Measurements from ENCODE around the gene KAT8. TPM values are rescaled to one million over a fixed set of nuclear protein-coding genes. Genes with fewer than 3 reads are reported as not detected.
A peak's percentile ranks its signal among the peaks of the same experiment; 100 is the strongest.

The KAT8 gene
- total and polyA plus RNA-seq, 10 of the 15 experiments (the other 5 are each of a cell fraction or from before 2014, with no cell fraction given), result 5.5 to 55.8 (median 39.6) TPM

DNA sequence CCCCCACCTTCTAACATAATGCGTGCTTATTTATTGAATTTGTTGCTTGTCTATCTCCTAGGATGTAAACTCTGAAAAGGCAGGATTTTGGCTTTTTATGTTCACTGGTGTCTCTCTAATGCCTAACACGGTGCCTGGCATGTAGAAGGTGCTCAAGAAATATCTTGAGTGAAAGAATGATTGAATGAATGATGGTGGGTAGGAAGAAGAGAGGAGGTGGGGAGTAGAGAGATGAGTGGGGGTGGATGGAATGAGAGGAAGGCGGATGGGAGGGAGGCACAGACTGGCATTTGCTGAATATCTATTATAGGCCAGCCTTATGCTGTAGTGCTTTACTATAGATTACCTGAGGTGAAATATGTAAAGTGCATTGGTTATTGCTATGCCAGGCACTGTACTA is 30.1 kb downstream of the KAT8 start:
- ChIA-PET POLR2A (no interaction called here), CTCF (no interaction called here), RAD21 (ENCODE audit: unreplicated experiment) (no interaction called here), SMC1A (ENCODE audit: uncharacterized antibody, unreplicated experiment) (no interaction called here)
- WGBS (ENCODE audit: insufficient coverage, insufficient replicate concordance, low lambda C conversion rate, missing lambda C conversion rate), result 16% methylated on average over 3 of the region's 3 CpGs
- no peaks in the 10 kb centered on the region for H3K79me2 ChIP-seq (ENCODE audit: control insufficient read depth, insufficient read depth, low read length)
- peaks cover 3% of the 10 kb centered on the region; the same call in 1 of the 2 replicates for H4K20me1 ChIP-seq (ENCODE audit: control insufficient read depth, insufficient read depth)
- H3K4me1 ChIP-seq (ENCODE audit: control insufficient read depth, insufficient read depth, low read length), result peaks cover 3% of the 10 kb centered on the region; the same call in 1 of the 2 replicates
- no TSS peak for BruUV-seq (replicated peaks)
- in situ Hi-C loops (cut with MboI) (loop anchor here (10.0 kb wide), 1 partner anchor 727 kb away; the partner anchor contains the start of gene ZNF267), intact Hi-C loops (cut with micrococcal nuclease; ENCODE audit: unreplicated experiment) (no loop called here)
- no peaks in the 10 kb centered on the region for H3K9me3 ChIP-seq (replicated peaks; ENCODE audit: control insufficient read depth, insufficient read depth, low read length)
- TF ChIP-seq ZZZ3 (IDR thresholded peaks at IDR 0.05; ENCODE audit: control insufficient read depth, insufficient read length, low read depth), result no peak
- no peak overlapping the region for H2AFZ ChIP-seq (ENCODE audit: control insufficient read depth, low read depth, low read length)
- H3K4me3 ChIP-seq, result no peak overlapping the region
- no peaks in the 10 kb centered on the region for H3K27me3 ChIP-seq (replicated peaks in 1 of 2; ENCODE audit: control insufficient read depth in 2 of 2, insufficient read depth in 2 of 2, low read length in 1 of 2)
- FAIRE-seq, result no peak
- no peaks in the 10 kb centered on the region for H3K36me3 ChIP-seq (ENCODE audit: control insufficient read depth in 2 of 2, insufficient read depth in 2 of 2, low read length in 1 of 2)
- ATAC-seq, result no peak
- no peak overlapping the region for H3K9ac ChIP-seq (ENCODE audit: control insufficient read depth, insufficient read depth, low read length)
- DNase-seq (ENCODE audit: low read depth, low spot score), result no peak
- no peak overlapping the region for H3K4me2 ChIP-seq (ENCODE audit: control insufficient read depth, insufficient read depth)
- H3K27ac ChIP-seq (ENCODE audit: control insufficient read depth, insufficient read depth), result no peak overlapping the region

- no peaks in the 10 kb centered on the region for H3K36me3 ChIP-seq (ENCODE audit: control insufficient read depth in 2 of 2, insufficient read depth in 2 of 2, low read length in 1 of 2)
- TF ChIP-seq MLLT1 (IDR thresholded peaks at IDR 0.05), result no peak
- TF ChIP-seq PAX5 (IDR thresholded peaks at IDR 0.05; ENCODE audit: borderline replicate concordance, low read depth, low read length), result no peak
- TF ChIP-seq, protein P1, sequence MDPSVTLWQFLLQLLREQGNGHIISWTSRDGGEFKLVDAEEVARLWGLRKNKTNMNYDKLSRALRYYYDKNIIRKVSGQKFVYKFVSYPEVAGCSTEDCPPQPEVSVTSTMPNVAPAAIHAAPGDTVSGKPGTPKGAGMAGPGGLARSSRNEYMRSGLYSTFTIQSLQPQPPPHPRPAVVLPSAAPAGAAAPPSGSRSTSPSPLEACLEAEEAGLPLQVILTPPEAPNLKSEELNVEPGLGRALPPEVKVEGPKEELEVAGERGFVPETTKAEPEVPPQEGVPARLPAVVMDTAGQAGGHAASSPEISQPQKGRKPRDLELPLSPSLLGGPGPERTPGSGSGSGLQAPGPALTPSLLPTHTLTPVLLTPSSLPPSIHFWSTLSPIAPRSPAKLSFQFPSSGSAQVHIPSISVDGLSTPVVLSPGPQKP (IDR thresholded peaks at IDR 0.05; ENCODE audit: low read depth, low read length), result no peak
- TF ChIP-seq, protein P2, sequence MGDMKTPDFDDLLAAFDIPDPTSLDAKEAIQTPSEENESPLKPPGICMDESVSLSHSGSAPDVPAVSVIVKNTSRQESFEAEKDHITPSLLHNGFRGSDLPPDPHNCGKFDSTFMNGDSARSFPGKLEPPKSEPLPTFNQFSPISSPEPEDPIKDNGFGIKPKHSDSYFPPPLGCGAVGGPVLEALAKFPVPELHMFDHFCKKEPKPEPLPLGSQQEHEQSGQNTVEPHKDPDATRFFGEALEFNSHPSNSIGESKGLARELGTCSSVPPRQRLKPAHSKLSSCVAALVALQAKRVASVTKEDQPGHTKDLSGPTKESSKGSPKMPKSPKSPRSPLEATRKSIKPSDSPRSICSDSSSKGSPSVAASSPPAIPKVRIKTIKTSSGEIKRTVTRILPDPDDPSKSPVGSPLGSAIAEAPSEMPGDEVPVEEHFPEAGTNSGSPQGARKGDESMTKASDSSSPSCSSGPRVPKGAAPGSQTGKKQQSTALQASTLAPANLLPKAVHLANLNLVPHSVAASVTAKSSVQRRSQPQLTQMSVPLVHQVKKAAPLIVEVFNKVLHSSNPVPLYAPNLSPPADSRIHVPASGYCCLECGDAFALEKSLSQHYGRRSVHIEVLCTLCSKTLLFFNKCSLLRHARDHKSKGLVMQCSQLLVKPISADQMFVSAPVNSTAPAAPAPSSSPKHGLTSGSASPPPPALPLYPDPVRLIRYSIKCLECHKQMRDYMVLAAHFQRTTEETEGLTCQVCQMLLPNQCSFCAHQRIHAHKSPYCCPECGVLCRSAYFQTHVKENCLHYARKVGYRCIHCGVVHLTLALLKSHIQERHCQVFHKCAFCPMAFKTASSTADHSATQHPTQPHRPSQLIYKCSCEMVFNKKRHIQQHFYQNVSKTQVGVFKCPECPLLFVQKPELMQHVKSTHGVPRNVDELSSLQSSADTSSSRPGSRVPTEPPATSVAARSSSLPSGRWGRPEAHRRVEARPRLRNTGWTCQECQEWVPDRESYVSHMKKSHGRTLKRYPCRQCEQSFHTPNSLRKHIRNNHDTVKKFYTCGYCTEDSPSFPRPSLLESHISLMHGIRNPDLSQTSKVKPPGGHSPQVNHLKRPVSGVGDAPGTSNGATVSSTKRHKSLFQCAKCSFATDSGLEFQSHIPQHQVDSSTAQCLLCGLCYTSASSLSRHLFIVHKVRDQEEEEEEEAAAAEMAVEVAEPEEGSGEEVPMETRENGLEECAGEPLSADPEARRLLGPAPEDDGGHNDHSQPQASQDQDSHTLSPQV (IDR thresholded peaks at IDR 0.05), result no peak
- no peak for TF ChIP-seq NFYB (IDR thresholded peaks at IDR 0.05; ENCODE audit: insufficient read depth, low read depth, low read length)
- TF ChIP-seq WRNIP1 (IDR thresholded peaks at IDR 0.05; ENCODE audit: borderline replicate concordance, low read depth, low read length), result no peak
- no peak for TF ChIP-seq NFXL1 (IDR thresholded peaks at IDR 0.05; ENCODE audit: borderline replicate concordance)
- TF ChIP-seq HCFC1 (IDR thresholded peaks at IDR 0.05; ENCODE audit: low read length), result no peak
- no peak for TF ChIP-seq TARDBP (IDR thresholded peaks at IDR 0.05; ENCODE audit: borderline replicate concordance)
- TF ChIP-seq HDAC6 (IDR thresholded peaks at IDR 0.05; ENCODE audit: unreplicated experiment), result no peak
Measured at GRCh38 chr16:31148281-31148728, 30.8 kb downstream of the KAT8 start.

More at GRCh38 chr16:31148281-31148728, 30.8 kb downstream of the KAT8 start:
- H3K4me3 ChIP-seq, result no peak overlapping the region
- H3K27me3 ChIP-seq (replicated peaks in 1 of 2; ENCODE audit: control insufficient read depth in 2 of 2, insufficient read depth in 2 of 2, low read length in 1 of 2), result no peaks in the 10 kb centered on the region
- no peak overlapping the region for H3K4me2 ChIP-seq (ENCODE audit: control insufficient read depth, insufficient read depth)
- no peaks in the 10 kb centered on the region for H3K79me2 ChIP-seq (ENCODE audit: control insufficient read depth, insufficient read depth, low read length)
- WGBS (ENCODE audit: insufficient coverage, insufficient replicate concordance, low lambda C conversion rate, missing lambda C conversion rate), result 58% methylated on average over 27 of the region's 40 CpGs
- no TSS peak for BruUV-seq (replicated peaks)
- intact Hi-C loops (cut with micrococcal nuclease; ENCODE audit: unreplicated experiment) (no loop called here), in situ Hi-C loops (cut with MboI) (loop anchor here (10.0 kb wide), 1 partner anchor 726 kb away; the partner anchor contains the start of gene ZNF267)
- ChIA-PET POLR2A (no interaction called here), CTCF (no interaction called here), RAD21 (ENCODE audit: unreplicated experiment) (no interaction called here), SMC1A (ENCODE audit: uncharacterized antibody, unreplicated experiment) (no interaction called here)
- H3K4me1 ChIP-seq (ENCODE audit: control insufficient read depth, insufficient read depth, low read length), result no peaks in the 10 kb centered on the region
- no peak overlapping the region for H2AFZ ChIP-seq (ENCODE audit: control insufficient read depth, low read depth, low read length)
- ATAC-seq, result peak; percentile 60
- no peak for DNase-seq (ENCODE audit: low read depth, low spot score)
- no peaks in the 10 kb centered on the region for H3K9me3 ChIP-seq (replicated peaks; ENCODE audit: control insufficient read depth, insufficient read depth, low read length)
- H3K9ac ChIP-seq (ENCODE audit: control insufficient read depth, insufficient read depth, low read length), result no peak overlapping the region
- no peak overlapping the region for H3K27ac ChIP-seq (ENCODE audit: control insufficient read depth, insufficient read depth)
- peaks cover 3% of the 10 kb centered on the region; the same call in 1 of the 2 replicates for H4K20me1 ChIP-seq (ENCODE audit: control insufficient read depth, insufficient read depth)
- FAIRE-seq, result no peak

All from GM12878 (cell line).